IMR-90 (cell line): ENCODE data around the gene LTBP1. TPM values are rescaled to one million over a fixed set of nuclear protein-coding genes. Genes with fewer than 3 reads are reported as not detected.

Experiments used
- ATAC-seq: fragments of 200-7000 bp; cut with Tn5 transposase; 2 replicates; pipeline ENCODE4 v1.9.1; 2020; ENCODE audit warnings: low read depth, mild to moderate bottlenecking, moderate library complexity
- BruUV-seq: library from RNA; stranded (reverse); fragments of 400-500 nt; replicated peaks from 2 replicates; lab custom pipeline; 2021; lab: Mats Ljungman, UMichigan
- CTCF ChIA-PET: fragments of 300-600 bp; formaldehyde crosslinking; extraction: SDS; loops from one replicate; lab custom pipeline; 2021; ENCODE audit warnings: antibody characterized with exemption; lab: Yijun Ruan, JAX
- POLR2A ChIA-PET: fragments of 300-600 bp; sonication (Branson Sonifier 250); formaldehyde crosslinking; loops from one replicate; lab custom pipeline; 2022; ENCODE audit warnings: antibody characterized with exemption; ENCODE audit not compliant: unreplicated experiment; lab: Charles Lee
- DNase-seq: peaks from one replicate; pipeline ENCODE4 v3.0.0; 2013
- H2AFZ ChIP-seq: replicated peaks from 2 replicates; pipeline ENCODE3; 2013; ENCODE audit warnings: low read length, mild to moderate bottlenecking; ENCODE audit not compliant: poor library complexity
- H2AK5ac ChIP-seq: 2 replicates; pipeline ENCODE4 v1.6.1; 2013; ENCODE audit warnings: low read depth, low read length, inconsistent platforms
- H2AK9ac ChIP-seq: replicated peaks from 2 replicates; pipeline ENCODE3; 2013; ENCODE audit warnings: mild to moderate bottlenecking, low read depth, low read length, moderate library complexity; ENCODE audit not compliant: poor library complexity
- H2BK120ac ChIP-seq: 2 replicates; pipeline ENCODE4 v1.6.1; 2013; ENCODE audit warnings: low read depth, low read length, inconsistent platforms
- H2BK15ac ChIP-seq: 3 replicates; pipeline ENCODE4 v1.6.1; 2013; ENCODE audit warnings: low read depth, low read length, inconsistent platforms
- H2BK20ac ChIP-seq: 2 replicates; pipeline ENCODE4 v1.6.1; 2013; ENCODE audit warnings: low read depth, mild to moderate bottlenecking, inconsistent platforms, low read length, moderate library complexity
- H2BK5ac ChIP-seq: 2 replicates; pipeline ENCODE4 v1.6.1; 2013; ENCODE audit warnings: mild to moderate bottlenecking, low read depth, low read length, inconsistent platforms; ENCODE audit not compliant: poor library complexity, severe bottlenecking
- H3K14ac ChIP-seq: replicated peaks from 2 replicates; pipeline ENCODE4 v1.6.1; 2013; ENCODE audit warnings: low read depth, low read length, inconsistent platforms
- H3K18ac ChIP-seq: 2 replicates; pipeline ENCODE4 v1.6.1; 2013; ENCODE audit warnings: low read depth, low read length, control low read depth
- H3K23ac ChIP-seq: 2 replicates; pipeline ENCODE4 v1.6.1; 2013; ENCODE audit warnings: low read depth, low read length, inconsistent platforms
- H3K27ac ChIP-seq: 2 replicates; pipeline ENCODE4 v1.5.1; 2013; ENCODE audit warnings: mild to moderate bottlenecking, control low read depth, low read length; ENCODE audit not compliant: insufficient read depth
- H3K27me3 ChIP-seq: 2 replicates; pipeline ENCODE4 v1.6.1; 2013; ENCODE audit warnings: low read length; ENCODE audit not compliant: control insufficient read depth, insufficient read depth
- H3K36me3 ChIP-seq: 2 replicates; pipeline ENCODE4 v1.6.1; 2013; ENCODE audit warnings: low read length, mixed read lengths; ENCODE audit not compliant: control insufficient read depth, insufficient read depth
- H3K4ac ChIP-seq: 2 replicates; pipeline ENCODE4 v1.6.1; 2013; ENCODE audit warnings: low read depth, low read length, inconsistent platforms
- H3K4me1 ChIP-seq: 2 replicates; pipeline ENCODE4 v1.6.1; 2013; ENCODE audit warnings: low read length, mixed read lengths; ENCODE audit not compliant: control insufficient read depth, insufficient read depth
- H3K4me2 ChIP-seq: 2 replicates; pipeline ENCODE4 v1.6.1; 2013; ENCODE audit warnings: low read depth, mild to moderate bottlenecking, control low read depth, low read length, moderate library complexity
- H3K4me3 ChIP-seq: 2 replicates; pipeline ENCODE4 v1.5.1; 2013; ENCODE audit warnings: low read depth, mild to moderate bottlenecking, control low read depth, low read length, moderate library complexity; ENCODE audit not compliant: insufficient read depth
- H3K56ac ChIP-seq: 2 replicates; pipeline ENCODE4 v1.6.1; 2013; ENCODE audit warnings: low read length, inconsistent platforms; ENCODE audit not compliant: insufficient read depth; ENCODE audit errors: extremely low read depth
- H3K79me1 ChIP-seq, 2 experiments: 2 replicates each; pipeline ENCODE4 v1.6.1; 2013; ENCODE audit warnings: low read length in 2 of 2, inconsistent platforms in 1 of 2, low read depth in 1 of 2
- H3K9ac ChIP-seq: 2 replicates; pipeline ENCODE4 v1.6.1; 2013; ENCODE audit warnings: low read depth, low read length, control low read depth
- H3K9me1 ChIP-seq: 2 replicates; pipeline ENCODE4 v1.6.1; 2013; ENCODE audit warnings: low read length, inconsistent platforms; ENCODE audit not compliant: insufficient read depth
- H3K9me3 ChIP-seq: 2 replicates; pipeline ENCODE4 v1.6.1; 2013; ENCODE audit warnings: low read length; ENCODE audit not compliant: control insufficient read depth, insufficient read depth
- H4K20me1 ChIP-seq: 2 replicates; pipeline ENCODE4 v1.6.1; 2013; ENCODE audit warnings: low read length, inconsistent platforms; ENCODE audit not compliant: insufficient read depth
- H4K5ac ChIP-seq: 2 replicates; pipeline ENCODE4 v1.6.1; 2013; ENCODE audit warnings: mild to moderate bottlenecking, low read depth, low read length, control low read depth
- H4K8ac ChIP-seq, 2 experiments: 2 replicates each; pipeline ENCODE4 v1.6.1; 2013; ENCODE audit warnings: low read depth in 2 of 2, low read length in 2 of 2, control low read depth in 1 of 2, inconsistent platforms in 1 of 2
- H4K91ac ChIP-seq: 2 replicates; pipeline ENCODE4 v1.6.1; 2013; ENCODE audit warnings: low read depth, low read length, inconsistent platforms; ENCODE audit not compliant: insufficient read depth
- CEBPB ChIP-seq: IDR thresholded peaks from 2 replicates; pipeline ENCODE4 v1.6.1; 2012; ENCODE audit warnings: low read depth, low read length, improper control_type of control experiment
- MXI1 ChIP-seq: IDR thresholded peaks from 2 replicates; pipeline ENCODE4 v1.6.1; 2012; ENCODE audit warnings: low read depth, mild to moderate bottlenecking, low read length, moderate library complexity, borderline replicate concordance
- NFE2L2 ChIP-seq: fragments of 150-350 bp; IDR thresholded peaks from 2 replicates; pipeline ENCODE4 v1.6.1; 2016; ENCODE audit warnings: low read depth, mild to moderate bottlenecking, low read length
- POLR2A ChIP-seq: IDR thresholded peaks from 2 replicates; pipeline ENCODE4 v1.6.1; 2012; ENCODE audit warnings: mild to moderate bottlenecking, low read depth, low read length
- WGBS, 2 experiments: methylation state at CpG; one replicate each; pipeline versions ENCODE4 v1.1.5 to v1.1.7; 2013; ENCODE audit warnings: missing lambda C conversion rate in 2 of 2; ENCODE audit not compliant: insufficient read length in 1 of 2; ENCODE audit errors: extremely low coverage in 2 of 2; 5-methylcytosine and 5-hydroxymethylcytosine counted together
- dilution Hi-C: fragments of 300-500 bp; cut with HindIII; formaldehyde crosslinking; loops from one replicate; pipeline ENCODE4 v1.14.3; 2018; ENCODE audit warnings: low sequenced_read_pairs; ENCODE audit not compliant: unreplicated experiment
- in situ Hi-C: fragments of 300-500 bp; cut with MboI; formaldehyde crosslinking; loops from 3 replicates; pipeline ENCODE4 v1.14.3; 2019; ENCODE audit warnings: low sequenced_read_pairs, inconsistent platforms, mixed read lengths
- intact Hi-C: fragments of 100-400 bp; cut with micrococcal nuclease; formaldehyde crosslinking; loops from 2 replicates; pipeline ENCODE4 v1.10.0; 2022
- polyA plus RNA-seq, 3 experiments: library from polyadenylated mRNA; depleted of rRNA; stranded (reverse); fragments of >200 nt; gene quantifications; 2 replicates each; pipeline ENCODE4 v1.2.3, GENCODE V29; 2012; ENCODE audit warnings: low replicate concordance in 1 of 3
- total RNA-seq: library from RNA; depleted of rRNA; stranded (reverse); fragments of >200 nt; gene quantifications from 2 replicates; pipeline ENCODE4 v1.2.3, GENCODE V29; 2012
- TF ChIP-seq, protein P1 (sequence below): conservative IDR thresholded peaks from 2 replicates; pipeline ENCODE4 v1.5.1; 2012; ENCODE audit warnings: mild to moderate bottlenecking, low read depth, low read length, improper control_type of control experiment

The LTBP1 gene
- total and polyA plus RNA-seq, 2 of the 4 experiments (the other 2 are of a cell fraction): 235 to 326 TPM

DNA sequence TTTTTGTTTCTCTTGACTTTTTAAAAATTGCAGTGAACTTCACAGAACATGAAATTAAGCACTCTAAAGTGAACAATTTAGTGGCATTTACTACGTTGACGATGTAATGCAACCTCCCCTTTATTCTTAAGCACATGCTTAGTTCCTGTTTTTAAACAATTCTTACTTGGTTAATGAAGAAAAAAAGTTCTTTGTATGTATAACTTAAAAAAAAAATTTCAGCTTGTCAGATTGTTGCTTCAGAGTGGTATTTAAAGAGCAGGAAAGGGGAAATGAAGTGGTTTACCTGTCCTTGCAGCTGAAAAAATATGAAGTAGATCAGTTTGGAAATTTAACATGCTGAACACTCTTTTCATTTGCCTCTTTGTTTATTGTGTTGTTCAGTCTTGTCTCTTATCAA, 434.0 kb downstream of the LTBP1 start:
- no peak overlapping the region for H3K4ac ChIP-seq
- in situ Hi-C loops (no loop called here), dilution Hi-C loops (no loop called here), intact Hi-C loops (no loop called here)
- 0 out of 2 replicates have a peak, but pooled peaks cover 5% of the 10 kb centered on the region for H3K9me1 ChIP-seq
- H2AFZ ChIP-seq: no peak overlapping the region
- H3K4me2 ChIP-seq: no peak overlapping the region
- ATAC-seq (no peak), DNase-seq (no peak)
- H3K4me3 ChIP-seq: no peak overlapping the region
- H2BK120ac ChIP-seq: no peak overlapping the region
- CTCF ChIA-PET: interaction anchor here (0.6 to 1.7 kb wide), 10 partner anchors 9 to 611 kb away, joined by 3 to 8 read pairs (median 4); no protein-coding TSS in a partner anchor
- TF ChIP-seq, protein P1, sequence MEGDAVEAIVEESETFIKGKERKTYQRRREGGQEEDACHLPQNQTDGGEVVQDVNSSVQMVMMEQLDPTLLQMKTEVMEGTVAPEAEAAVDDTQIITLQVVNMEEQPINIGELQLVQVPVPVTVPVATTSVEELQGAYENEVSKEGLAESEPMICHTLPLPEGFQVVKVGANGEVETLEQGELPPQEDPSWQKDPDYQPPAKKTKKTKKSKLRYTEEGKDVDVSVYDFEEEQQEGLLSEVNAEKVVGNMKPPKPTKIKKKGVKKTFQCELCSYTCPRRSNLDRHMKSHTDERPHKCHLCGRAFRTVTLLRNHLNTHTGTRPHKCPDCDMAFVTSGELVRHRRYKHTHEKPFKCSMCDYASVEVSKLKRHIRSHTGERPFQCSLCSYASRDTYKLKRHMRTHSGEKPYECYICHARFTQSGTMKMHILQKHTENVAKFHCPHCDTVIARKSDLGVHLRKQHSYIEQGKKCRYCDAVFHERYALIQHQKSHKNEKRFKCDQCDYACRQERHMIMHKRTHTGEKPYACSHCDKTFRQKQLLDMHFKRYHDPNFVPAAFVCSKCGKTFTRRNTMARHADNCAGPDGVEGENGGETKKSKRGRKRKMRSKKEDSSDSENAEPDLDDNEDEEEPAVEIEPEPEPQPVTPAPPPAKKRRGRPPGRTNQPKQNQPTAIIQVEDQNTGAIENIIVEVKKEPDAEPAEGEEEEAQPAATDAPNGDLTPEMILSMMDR: no peak
- TF ChIP-seq POLR2A (no peak), CEBPB (no peak), NFE2L2 (no peak), MXI1 (no peak)
- no peak overlapping the region for H2BK5ac ChIP-seq
- no TSS peak for BruUV-seq
- no peaks in the 10 kb centered on the region for H3K27me3 ChIP-seq
- H3K14ac ChIP-seq: no peak overlapping the region
- H3K9ac ChIP-seq: no peak overlapping the region
- no peak overlapping the region for H4K5ac ChIP-seq
- H3K9me3 ChIP-seq: no peaks in the 10 kb centered on the region
- no peak overlapping the region for H2BK15ac ChIP-seq
- no peak overlapping the region for H3K18ac ChIP-seq
- peaks cover 19% of the 10 kb centered on the region for H3K36me3 ChIP-seq
- peaks cover 10 to 13% of the 10 kb centered on the region in 2 experiments; a peak in 3 of 4 replicates for H3K79me1 ChIP-seq
- H4K91ac ChIP-seq: no peak overlapping the region
- H3K27ac ChIP-seq: no peak overlapping the region
- H4K8ac ChIP-seq: no peak overlapping the region
- WGBS, 2 experiments: no CpG with 5 or more reads among the region's 2 CpGs
- no peak overlapping the region for H2BK20ac ChIP-seq
- peaks cover 3% of the 10 kb centered on the region for H3K4me1 ChIP-seq
- POLR2A ChIA-PET: no interaction called here
- H2AK9ac ChIP-seq: no peak overlapping the region
- H3K56ac ChIP-seq: no peak overlapping the region
- H3K23ac ChIP-seq: no peak overlapping the region
- H2AK5ac ChIP-seq: no peak overlapping the region
- H4K20me1 ChIP-seq: no peaks in the 10 kb centered on the region
